HepG2 (cell line): ENCODE results near the gene SIN3A. TPM values are rescaled to one million over a fixed set of nuclear protein-coding genes. Genes with fewer than 3 reads are reported as not detected.
"Not testable (repeated sequence)": the region's sequence is repeated elsewhere in the genome, so short reads cannot be mapped to it uniquely, and the experiment has no call there.

Experiments used
- ATAC-seq: fragments of 200-7000 bp; cut with Tn5 transposase; 3 replicates; pipeline ENCODE4 v1.9.1; 2020; ENCODE audit warnings: mild to moderate bottlenecking, moderate library complexity
- BruUV-seq: library from RNA; stranded (reverse); fragments of 400-500 nt; replicated peaks from 2 replicates; lab custom pipeline; 2021; lab: Mats Ljungman, UMichigan
- CTCF ChIA-PET: fragments of 300-600 bp; formaldehyde crosslinking; extraction: SDS; loops from one replicate; lab custom pipeline; 2021; ENCODE audit warnings: low total read pairs, inconsistent platforms, low intra/inter-chr PET ratio; lab: Yijun Ruan, JAX
- POLR2A ChIA-PET: fragments of 350-600 bp; sonication (Branson Sonifier 250); formaldehyde crosslinking; loops from one replicate; lab custom pipeline; 2020; ENCODE audit warnings: antibody characterized with exemption, inconsistent platforms; lab: Yijun Ruan, JAX
- DNase-seq: peaks from one replicate; pipeline ENCODE4 v3.0.0-alpha.2; 2015; ENCODE audit warnings: low spot score
- FAIRE-seq: peaks from 3 replicates; lab custom pipeline; 2011; peaks lifted over from hg19 to GRCh38; lab: Jason Lieb, UNC
- H2AFZ ChIP-seq: one replicate; pipeline ENCODE4 v1.6.1; 2011; ENCODE audit warnings: low read length, inconsistent platforms
- H3K27ac ChIP-seq: fragments of 300-600 bp; 3 replicates; pipeline ENCODE4 v1.8.0; 2011; ENCODE audit warnings: mixed run types, mild to moderate bottlenecking, mixed read lengths, low read length, inconsistent platforms; ENCODE audit not compliant: insufficient read depth; ENCODE audit errors: extremely low read length
- H3K27me3 ChIP-seq, 2 experiments: fragments of 200-600 bp in 1 of 2; 2 replicates in 1 of 2; 3 replicates in 1 of 2; pipeline versions ENCODE4 v1.6.0 to v1.8.0; 2011; ENCODE audit warnings: low read length in 2 of 2, mild to moderate bottlenecking in 2 of 2, moderate library complexity in 2 of 2, inconsistent platforms in 1 of 2; ENCODE audit not compliant: insufficient read depth in 2 of 2, control insufficient read depth in 1 of 2
- H3K36me3 ChIP-seq, 2 experiments: fragments of 200-600 bp in 1 of 2; replicated peaks in 1 of 2; 2 replicates in 1 of 2; 3 replicates in 1 of 2; pipeline versions ENCODE4 v1.5.1 to v1.8.0; 2011; ENCODE audit warnings: low read length in 2 of 2, inconsistent platforms in 1 of 2; ENCODE audit not compliant: insufficient read depth in 2 of 2, control insufficient read depth in 1 of 2
- H3K4me1 ChIP-seq: 2 replicates; pipeline ENCODE4 v1.5.1; 2012; ENCODE audit warnings: low read length, inconsistent platforms; ENCODE audit not compliant: insufficient read depth
- H3K4me2 ChIP-seq: 2 replicates; pipeline ENCODE4 v1.6.0; 2011; ENCODE audit warnings: low read depth, low read length, inconsistent platforms
- H3K4me3 ChIP-seq, 3 experiments: fragments of 200-600 bp in 1 of 3; sonication (generic), shearing (Covaris generic) in 1 of 3; replicated peaks in 1 of 3; 2 replicates each; pipeline ENCODE4 v1.5.1; 2011 to 2016; ENCODE audit warnings: low read length in 3 of 3, inconsistent platforms in 2 of 3, low read depth in 2 of 3, mild to moderate bottlenecking in 2 of 3, control low read depth in 1 of 3, mixed read lengths in 1 of 3; ENCODE audit not compliant: insufficient read depth in 1 of 3
- H3K79me2 ChIP-seq: one replicate; pipeline ENCODE4 v1.6.1; 2011; ENCODE audit warnings: low read length, inconsistent platforms; ENCODE audit not compliant: insufficient read depth
- H3K9ac ChIP-seq: 2 replicates; pipeline ENCODE4 v1.6.0; 2011; ENCODE audit warnings: mild to moderate bottlenecking, low read depth, low read length, inconsistent platforms; ENCODE audit not compliant: insufficient read depth
- H3K9me3 ChIP-seq: 2 replicates; pipeline ENCODE4 v1.5.1; 2012; ENCODE audit warnings: mild to moderate bottlenecking, low read length
- H4K20me1 ChIP-seq: 2 replicates; pipeline ENCODE4 v1.6.0; 2011; ENCODE audit warnings: inconsistent platforms, mild to moderate bottlenecking, low read length, moderate library complexity; ENCODE audit not compliant: insufficient read depth
- ATF7 ChIP-seq, 2 experiments: fragments of 450-650 bp in 1 of 2; sonication (generic) in 1 of 2; formaldehyde crosslinking in 1 of 2; IDR thresholded peaks; 2 replicates each; pipeline versions ENCODE4 v1.4.0 to v1.6.1; 2016 to 2020; ENCODE audit warnings: antibody characterized with exemption in 1 of 2, mild to moderate bottlenecking in 1 of 2, missing genetic modification reagents in 1 of 2
- CEBPB ChIP-seq: IDR thresholded peaks from 2 replicates; pipeline ENCODE4 v1.6.1; 2011; ENCODE audit warnings: low read depth, low read length, improper control_type of control experiment, borderline replicate concordance
- FOSL2 ChIP-seq: sonication (generic); formaldehyde crosslinking; IDR thresholded peaks from 2 replicates; pipeline ENCODE4 v1.4.0; 2020; ENCODE audit warnings: missing genetic modification reagents
- ZNF441 ChIP-seq: sonication (generic); formaldehyde crosslinking; IDR thresholded peaks from 2 replicates; pipeline ENCODE4 v1.7.0; 2021; ENCODE audit warnings: missing genetic modification reagents, borderline replicate concordance
- whole genome bisulfite sequencing: methylation state at CpG from one replicate; pipeline ENCODE4 v1.1.6; 2017; ENCODE audit warnings: low lambda C conversion rate; 5-methylcytosine and 5-hydroxymethylcytosine counted together
- in situ Hi-C: cut with HindIII; loops from 2 replicates; pipeline ENCODE4 v1.10.0; 2017; ENCODE audit warnings: low pct_unique_long_range_greater_than_20kb; ENCODE audit not compliant: extremely low pct_ligation_motif_present
- intact Hi-C: fragments of 100-400 bp; cut with micrococcal nuclease; formaldehyde crosslinking; loops from one replicate; pipeline ENCODE4 v1.10.0; 2022; ENCODE audit not compliant: unreplicated experiment
- polyA plus RNA-seq, 8 experiments: library from polyadenylated mRNA; depleted of rRNA in 3 of 8; stranded (reverse) in 7 of 8; unstranded in 1 of 8; fragments of >200 nt; fragmentation: Illumina TruSeq in 4 of 8; extraction: Trizol in 4 of 8; gene quantifications; 2 replicates each; pipeline versions ENCODE4 v1.2.1 to v1.2.3, GENCODE V29; 2011 to 2016; ENCODE audit warnings: low read depth in 4 of 8, missing spikeins in 1 of 8, mixed read lengths in 1 of 8; ENCODE audit not compliant: insufficient read depth in 1 of 8
- total RNA-seq, 5 experiments: library from RNA; depleted of rRNA; stranded (reverse); fragments of >200 nt; fragmentation: Illumina TruSeq; extraction: Trizol; gene quantifications; 2 replicates each; pipeline ENCODE4 v1.2.3, GENCODE V29; 2016; ENCODE audit warnings: low read depth in 1 of 5
- TF ChIP-seq, protein P1 (sequence below), 2 experiments: fragments of 450-650 bp in 1 of 2; sonication (generic) in 1 of 2; formaldehyde crosslinking; IDR thresholded peaks; 2 replicates each; pipeline versions ENCODE4 v1.5.0 to v1.8.0; 2020 to 2022; ENCODE audit warnings: mild to moderate bottlenecking in 1 of 2, missing genetic modification reagents in 1 of 2

SIN3A gene
- total and polyA plus RNA-seq, 2 of the 13 experiments (the other 11 are each of a cell fraction or from before 2014, with no cell fraction given), result 16.1 to 28.1 TPM

DNA sequence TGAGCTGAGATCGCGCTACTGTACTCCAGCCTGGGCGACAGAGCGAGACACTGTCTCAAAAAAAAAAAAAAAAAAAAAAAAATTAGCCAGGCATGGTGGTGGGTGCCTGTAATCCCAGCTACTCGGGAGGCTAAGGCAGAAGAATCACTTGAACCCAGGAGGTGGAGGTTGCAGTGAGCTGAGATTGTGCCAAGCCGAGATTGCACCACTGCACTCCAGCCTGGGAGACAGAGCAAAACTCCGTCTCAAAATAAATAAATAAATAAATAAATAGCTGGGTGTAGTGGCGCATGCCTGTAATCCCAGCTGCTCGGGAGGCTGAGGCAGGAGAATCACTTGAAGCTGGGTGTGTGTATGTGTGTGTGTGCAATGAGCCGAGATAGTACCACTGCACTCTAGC lies 6.2 kb downstream of the SIN3A start:
- ATAC-seq, H2AFZ ChIP-seq, CTCF ChIA-PET, FAIRE-seq, H3K9ac ChIP-seq, H3K4me3 ChIP-seq, in situ Hi-C loops, BruUV-seq: not testable (repeated sequence)
- H3K36me3 ChIP-seq, result peaks cover 2 to 23% of the 10 kb centered on the region in 2 experiments; a peak in 4 of 5 replicates
- POLR2A ChIA-PET, result interaction anchor here (0.6 to 1.7 kb wide), 3 partner anchors 9 to 77 kb away, joined by 3 to 8 read pairs (median 5); partner anchors contain the start of gene MAN2C1
- 97% methylated on average over 10 of the region's 10 CpGs for WGBS
- H3K4me1 ChIP-seq, result peaks cover 20% of the 10 kb centered on the region
- TF ChIP-seq ZNF441 (CRISPR knock-in tag), result peak; percentile 51; the same call in 1 of the 2 replicates
- TF ChIP-seq, all 625 proteins: peak for 1; not testable (repeated sequence) for 624
- H3K27ac ChIP-seq, intact Hi-C loops, H3K4me2 ChIP-seq, H3K27me3 ChIP-seq, H3K9me3 ChIP-seq, DNase-seq: not testable (repeated sequence)
- Histone ChIP-seq H4K20me1 (peaks cover 35% of the 10 kb centered on the region), H3K79me2 (peaks cover 93% of the 10 kb centered on the region)

DNA sequence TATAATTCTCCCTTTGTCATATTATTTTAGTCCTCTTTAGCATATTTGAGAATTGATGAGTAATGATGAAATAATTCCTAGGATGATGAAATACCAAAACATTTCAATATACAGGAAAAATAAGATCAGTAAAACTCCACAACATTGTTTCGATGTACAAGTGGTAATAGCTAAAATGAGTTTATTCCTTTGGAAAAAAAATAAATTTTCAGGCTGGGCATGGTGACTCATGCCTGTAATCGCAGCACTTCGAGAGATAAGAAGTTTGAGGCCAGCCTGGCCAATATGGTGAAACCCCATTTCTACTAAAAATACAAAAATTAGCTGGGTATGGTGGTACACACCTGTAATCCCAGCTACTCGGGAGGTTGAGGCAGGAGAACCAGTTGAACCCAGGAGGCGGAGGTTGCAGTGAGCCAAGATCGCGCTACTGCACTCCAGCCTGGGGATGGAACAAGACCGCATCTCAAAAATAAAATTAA lies 7.5 kb downstream of the SIN3A start:
- peaks cover 90% of the 10 kb centered on the region for H3K79me2 ChIP-seq
- TF ChIP-seq ATF7 (IDR thresholded peaks at IDR 0.05), result peak; percentile 77
- CTCF ChIA-PET; H3K9ac ChIP-seq; H2AFZ ChIP-seq; DNase-seq; H3K27me3 ChIP-seq; ATAC-seq; in situ Hi-C loops; BruUV-seq; H3K27ac ChIP-seq; H3K4me2 ChIP-seq; FAIRE-seq; POLR2A ChIA-PET; intact Hi-C loops; H3K9me3 ChIP-seq; H3K4me3 ChIP-seq; TF ChIP-seq ATF7 (CRISPR knock-in tag; IDR thresholded peaks at IDR 0.05): not testable (repeated sequence)
- TF ChIP-seq FOSL2 (CRISPR knock-in tag), result 0 out of 2 replicates have a peak, but pooled peaks have one; percentile 16
- peak; percentile 81 for TF ChIP-seq CEBPB
- TF ChIP-seq, protein P1, sequence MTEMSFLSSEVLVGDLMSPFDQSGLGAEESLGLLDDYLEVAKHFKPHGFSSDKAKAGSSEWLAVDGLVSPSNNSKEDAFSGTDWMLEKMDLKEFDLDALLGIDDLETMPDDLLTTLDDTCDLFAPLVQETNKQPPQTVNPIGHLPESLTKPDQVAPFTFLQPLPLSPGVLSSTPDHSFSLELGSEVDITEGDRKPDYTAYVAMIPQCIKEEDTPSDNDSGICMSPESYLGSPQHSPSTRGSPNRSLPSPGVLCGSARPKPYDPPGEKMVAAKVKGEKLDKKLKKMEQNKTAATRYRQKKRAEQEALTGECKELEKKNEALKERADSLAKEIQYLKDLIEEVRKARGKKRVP (CRISPR knock-in tag; IDR thresholded peaks at IDR 0.05), result peak; percentile 84 to 86; a peak in 3 of 4 replicates
- peaks cover 11% of the 10 kb centered on the region for H3K4me1 ChIP-seq
- WGBS, result 95% methylated on average over 8 of the region's 8 CpGs
- H3K36me3 ChIP-seq, result peaks cover 2 to 23% of the 10 kb centered on the region in 2 experiments; a peak in 4 of 5 replicates
- peaks cover 23% of the 10 kb centered on the region for H4K20me1 ChIP-seq
